Testis (tissue), 3 donors: Measurements from ENCODE around the gene MYL7. TPM values are rescaled to one million over a fixed set of nuclear protein-coding genes. Genes with fewer than 3 reads are reported as not detected.

Experiments used
- DNase-seq: peaks from one replicate; pipeline ENCODE4 v3.0.0-alpha.2; 2019
- H3K27ac ChIP-seq, 2 donors: fragments of 200-600 bp; sonication (generic); one replicate each; pipeline ENCODE4 v1.5.1; 2019
- H3K27me3 ChIP-seq: fragments of 200-600 bp; sonication (generic); one replicate; pipeline ENCODE4 v1.5.1; 2019
- H3K36me3 ChIP-seq: fragments of 200-600 bp; sonication (generic); one replicate; pipeline ENCODE4 v1.5.1; 2017; ENCODE audit warnings: low read depth; ENCODE audit errors: missing control alignments
- H3K4me1 ChIP-seq: fragments of 200-600 bp; sonication (generic); one replicate; pipeline ENCODE4 v1.5.1; 2019
- H3K4me3 ChIP-seq, 2 donors: fragments of 200-600 bp; sonication (generic); one replicate each; pipeline ENCODE4 v1.5.1; 2017 to 2019
- H3K9me3 ChIP-seq: fragments of 200-600 bp; sonication (generic); one replicate; pipeline ENCODE4 v1.5.1; 2017
- POLR2A ChIP-seq: fragments of 450-650 bp; IDR thresholded peaks from one replicate; pipeline ENCODE4 v1.6.1; 2017; ENCODE audit warnings: antibody characterized with exemption, mild to moderate bottlenecking, moderate library complexity
- WGBS, 2 donors: methylation state at CpG; one replicate each; pipeline ENCODE4 v1.1.5; 2018; 5-methylcytosine and 5-hydroxymethylcytosine counted together
- intact Hi-C: fragments of 100-400 bp; cut with DNase I; formaldehyde crosslinking; loops from one replicate; pipeline ENCODE4 v1.15.1; 2023; ENCODE audit warnings: low total_unique reads
- polyA plus RNA-seq: library from polyadenylated mRNA; stranded (reverse); fragments of 350-450 nt; fragmentation: Illumina TruSeq; extraction: RNeasy Lipid Tissue Mini Kit (QIAGEN cat#74804); gene quantifications from one replicate; pipeline ENCODE4 v1.2.3, GENCODE V29; 2014; ENCODE audit warnings: low read depth, low replicate concordance; ENCODE audit not compliant: insufficient read depth
- total RNA-seq, 2 donors: library from RNA; depleted of rRNA; stranded (reverse); fragments of >200 nt; gene quantifications; one replicate each; pipeline ENCODE4 v1.2.3, GENCODE V29; 2016
- TF ChIP-seq, protein P1 (sequence below), 3 experiments: fragments of 450-650 bp in 2 of 3; fragments of 200-600 bp in 1 of 3; sonication (generic) in 1 of 3; IDR thresholded peaks; one replicate each; pipeline ENCODE4 v1.5.1; 2016 to 2019; ENCODE audit warnings: antibody characterized with exemption in 3 of 3, mild to moderate bottlenecking in 2 of 3, moderate library complexity in 1 of 3

Gene MYL7
- total and polyA plus RNA-seq, 3 donors from 2014 or later = 1.5 to 1.7 TPM; not detected in 1

DNA sequence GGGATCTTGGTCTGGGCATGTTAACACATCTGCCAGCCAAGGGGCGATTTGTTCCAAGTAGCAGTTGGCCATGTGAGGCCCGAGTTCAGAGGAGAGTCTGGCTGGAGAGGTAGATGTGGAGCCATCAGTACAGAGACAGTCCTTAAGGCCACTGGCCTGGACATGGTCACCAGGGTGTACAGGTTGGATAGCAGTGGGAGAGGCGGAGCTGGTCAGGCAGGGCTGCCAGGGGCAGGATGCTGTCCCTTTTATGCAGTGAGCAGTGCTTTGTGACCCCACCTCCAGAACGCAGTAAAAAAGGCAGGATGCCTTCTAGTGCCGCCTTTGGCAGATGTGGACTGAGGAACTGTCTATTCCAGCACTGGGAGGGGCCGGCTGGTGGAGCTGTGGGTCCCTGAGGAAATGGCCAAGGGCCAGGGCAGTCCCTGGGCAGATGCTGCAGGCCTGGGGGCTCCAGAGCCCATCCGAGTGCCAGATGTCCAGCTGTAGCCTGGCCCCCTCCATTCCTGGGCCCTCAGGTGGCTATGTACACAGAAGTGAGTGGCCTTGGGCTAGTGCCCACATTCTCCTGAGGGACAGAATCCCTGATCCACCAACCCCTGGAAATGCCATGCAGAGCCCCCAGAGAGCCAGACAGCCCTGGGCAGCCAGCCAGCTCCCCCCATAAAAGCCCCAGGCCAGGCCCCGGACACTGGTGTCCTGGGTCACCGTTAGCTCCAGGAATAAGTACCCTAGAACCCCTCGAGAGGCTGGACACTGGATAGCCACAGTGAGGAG, 17.2 kb upstream of the MYL7 start:
- no peak overlapping the region for H3K4me3 ChIP-seq
- 79 to 86% methylated on average over 4 to 10 of the region's 10 CpGs for WGBS, 2 donors
- intact Hi-C loops = no loop called here
- H3K9me3 ChIP-seq = no peaks in the 10 kb centered on the region
- H3K27me3 ChIP-seq = no peaks in the 10 kb centered on the region
- no peaks in the 10 kb centered on the region for H3K4me1 ChIP-seq
- TF ChIP-seq, protein P1, sequence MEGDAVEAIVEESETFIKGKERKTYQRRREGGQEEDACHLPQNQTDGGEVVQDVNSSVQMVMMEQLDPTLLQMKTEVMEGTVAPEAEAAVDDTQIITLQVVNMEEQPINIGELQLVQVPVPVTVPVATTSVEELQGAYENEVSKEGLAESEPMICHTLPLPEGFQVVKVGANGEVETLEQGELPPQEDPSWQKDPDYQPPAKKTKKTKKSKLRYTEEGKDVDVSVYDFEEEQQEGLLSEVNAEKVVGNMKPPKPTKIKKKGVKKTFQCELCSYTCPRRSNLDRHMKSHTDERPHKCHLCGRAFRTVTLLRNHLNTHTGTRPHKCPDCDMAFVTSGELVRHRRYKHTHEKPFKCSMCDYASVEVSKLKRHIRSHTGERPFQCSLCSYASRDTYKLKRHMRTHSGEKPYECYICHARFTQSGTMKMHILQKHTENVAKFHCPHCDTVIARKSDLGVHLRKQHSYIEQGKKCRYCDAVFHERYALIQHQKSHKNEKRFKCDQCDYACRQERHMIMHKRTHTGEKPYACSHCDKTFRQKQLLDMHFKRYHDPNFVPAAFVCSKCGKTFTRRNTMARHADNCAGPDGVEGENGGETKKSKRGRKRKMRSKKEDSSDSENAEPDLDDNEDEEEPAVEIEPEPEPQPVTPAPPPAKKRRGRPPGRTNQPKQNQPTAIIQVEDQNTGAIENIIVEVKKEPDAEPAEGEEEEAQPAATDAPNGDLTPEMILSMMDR (IDR thresholded peaks at IDR 0.05) = no peak
- no peak for TF ChIP-seq POLR2A
- H3K36me3 ChIP-seq = no peaks in the 10 kb centered on the region
- no peak for DNase-seq
- no peak overlapping the region for H3K27ac ChIP-seq

DNA sequence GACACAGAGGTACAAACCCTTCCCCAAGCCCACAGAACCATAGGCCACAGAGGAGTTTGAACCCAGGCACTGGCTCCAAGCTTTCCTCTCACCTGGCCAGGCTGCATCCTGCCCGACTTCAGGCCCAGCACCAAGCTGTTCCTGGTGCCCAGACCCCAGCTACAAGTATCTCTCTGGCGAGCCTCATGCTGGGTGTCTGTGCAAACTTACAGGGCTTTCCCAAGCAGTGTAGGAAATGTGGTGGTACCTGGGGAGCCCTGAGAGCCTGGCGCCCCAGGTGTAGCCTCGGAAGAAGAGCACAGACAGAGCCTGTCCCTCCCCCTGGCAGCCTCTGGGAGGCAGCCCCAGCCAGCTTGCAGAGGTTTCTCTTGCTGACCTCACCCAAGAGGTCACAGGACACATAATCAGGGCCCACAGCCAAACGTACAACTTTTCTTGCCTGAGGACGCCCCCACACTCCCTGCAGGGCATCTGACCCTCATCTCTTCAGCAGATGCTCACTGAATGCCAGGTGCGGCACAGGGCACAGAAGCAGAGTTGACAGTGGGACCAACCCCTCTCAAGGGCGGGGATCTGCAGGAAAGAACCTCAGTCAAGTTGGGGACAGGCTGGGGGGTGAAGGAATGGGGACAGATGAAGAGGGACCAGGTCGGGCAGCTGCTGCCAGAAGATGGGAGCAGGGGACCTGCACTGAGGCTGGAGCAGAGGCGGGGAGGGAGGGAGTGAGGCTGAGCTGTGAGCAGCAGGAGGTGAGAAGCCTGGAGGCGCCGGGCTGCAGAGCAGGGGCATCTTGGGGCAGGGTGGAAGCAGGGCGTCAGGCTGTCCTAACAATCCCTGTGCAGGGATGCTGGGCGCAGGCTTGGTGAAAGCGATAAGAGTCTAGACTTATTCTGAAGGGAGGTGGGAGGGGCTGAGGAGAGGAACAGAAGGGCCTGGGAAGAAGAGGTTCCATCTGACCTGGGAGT, 16.3 kb upstream of the MYL7 start:
- DNase-seq = no peak
- Histone ChIP-seq H3K4me1 (no peaks in the 10 kb centered on the region), H3K4me3 (no peak overlapping the region), H3K27me3 (no peaks in the 10 kb centered on the region), H3K36me3 (no peaks in the 10 kb centered on the region), H3K27ac (no peak overlapping the region), H3K9me3 (no peaks in the 10 kb centered on the region)
- 80 to 84% methylated on average over 14 to 15 of the region's 15 CpGs for WGBS, 2 donors
- intact Hi-C loops = no loop called here
- TF ChIP-seq, protein P1 (IDR thresholded peaks at IDR 0.05) = no peak
- TF ChIP-seq POLR2A = no peak

DNA sequence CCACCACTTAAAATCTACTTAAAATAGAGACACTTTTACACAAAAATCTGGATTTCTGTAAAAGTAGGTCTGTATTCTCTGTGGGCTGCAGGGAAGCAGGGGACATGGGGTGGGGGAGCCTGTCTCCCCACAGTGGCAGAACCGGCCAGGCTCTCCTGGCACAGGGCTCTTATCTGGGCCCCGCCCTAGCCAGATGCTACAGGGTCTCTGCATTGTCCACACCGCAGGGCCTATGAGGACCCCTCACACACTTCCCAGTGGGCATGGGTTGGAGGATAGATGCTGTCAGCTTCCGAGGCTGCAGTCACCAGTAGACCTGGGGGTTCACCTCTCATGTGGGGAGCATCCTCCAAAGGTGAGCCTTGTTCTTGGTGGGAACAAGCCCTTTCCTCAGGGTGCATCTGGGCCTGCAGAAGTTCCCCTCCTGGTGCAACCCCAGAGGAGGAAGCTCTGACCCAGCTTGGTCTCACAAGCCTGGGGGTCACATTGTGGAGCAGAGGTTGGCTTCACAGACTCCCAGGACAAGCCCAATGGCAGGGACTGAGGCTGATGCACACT, 15.4 kb upstream of the MYL7 start:
- no peaks in the 10 kb centered on the region for H3K27me3 ChIP-seq
- 91 to 97% methylated on average over 4 of the region's 4 CpGs for WGBS, 2 donors
- H3K36me3 ChIP-seq = no peaks in the 10 kb centered on the region
- intact Hi-C loops = no loop called here
- no peak overlapping the region for H3K4me3 ChIP-seq
- DNase-seq = no peak
- TF ChIP-seq, protein P1 (IDR thresholded peaks at IDR 0.05) = no peak
- no peak for TF ChIP-seq POLR2A
- H3K9me3 ChIP-seq = no peaks in the 10 kb centered on the region
- no peak overlapping the region for H3K27ac ChIP-seq
- no peaks in the 10 kb centered on the region for H3K4me1 ChIP-seq

DNA sequence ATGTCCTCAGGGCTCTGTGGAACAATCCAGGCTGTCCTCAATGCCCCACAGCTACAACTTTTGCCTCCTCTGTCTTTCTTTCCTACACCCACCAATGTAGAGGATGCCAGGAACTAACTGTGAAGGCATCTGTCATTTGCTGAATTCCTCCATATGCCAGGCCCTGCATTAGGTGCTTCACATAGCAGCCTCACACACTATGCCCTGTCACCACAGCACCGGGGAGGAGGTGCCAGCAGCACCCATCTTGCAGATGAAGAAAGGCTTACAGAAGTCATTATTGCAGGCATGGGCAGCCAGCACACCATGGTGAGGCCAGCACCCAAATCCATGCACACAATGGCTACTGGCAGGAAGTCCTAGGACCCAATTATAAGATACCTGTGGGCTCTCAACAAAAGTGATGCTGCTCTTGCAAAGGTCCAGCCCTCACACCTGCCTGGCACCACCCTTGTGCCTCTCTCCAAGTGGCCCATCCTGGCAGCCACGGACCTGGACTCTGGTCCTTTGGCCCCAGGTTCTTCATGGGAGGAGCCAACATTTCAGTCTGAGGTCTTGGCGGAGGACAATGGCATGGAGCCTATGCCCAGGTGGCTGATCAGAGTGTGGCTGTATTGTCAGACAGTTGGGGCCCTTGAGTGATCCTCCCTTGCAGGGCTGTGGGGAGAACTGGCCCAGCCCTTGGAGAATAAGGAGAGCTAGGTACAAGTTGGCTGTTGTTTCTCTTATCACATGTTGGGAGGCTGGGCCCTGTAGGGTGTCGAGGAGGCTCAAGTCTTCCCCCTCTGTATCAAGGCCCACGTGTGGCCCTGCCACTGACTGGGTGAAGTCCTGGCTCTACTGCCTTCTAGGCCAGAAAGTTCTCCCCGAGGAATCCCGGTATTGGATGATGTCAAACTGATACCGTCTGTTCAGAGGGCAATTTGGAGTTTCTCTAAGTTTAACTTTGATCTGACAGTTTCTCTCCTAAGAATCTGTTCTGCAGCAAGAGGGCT, 14.4 kb upstream of the MYL7 start:
- H3K27ac ChIP-seq = no peak overlapping the region
- TF ChIP-seq, protein P1 (IDR thresholded peaks at IDR 0.05) = no peak
- TF ChIP-seq POLR2A = no peak
- H3K4me3 ChIP-seq = no peak overlapping the region
- no peaks in the 10 kb centered on the region for H3K4me1 ChIP-seq
- no peaks in the 10 kb centered on the region for H3K9me3 ChIP-seq
- no peaks in the 10 kb centered on the region for H3K36me3 ChIP-seq
- 79 to 82% methylated on average over 7 to 8 of the region's 8 CpGs for WGBS, 2 donors
- intact Hi-C loops = no loop called here
- H3K27me3 ChIP-seq = no peaks in the 10 kb centered on the region
- no peak for DNase-seq
